Chondrocyte (in vitro differentiated cells): Measurements from ENCODE around the gene IL34. TPM values are rescaled to one million over a fixed set of nuclear protein-coding genes. Genes with fewer than 3 reads are reported as not detected.
A peak's percentile ranks its signal among the peaks of the same experiment; 100 is the strongest.

Source experiments
- DNase-seq: peaks from one replicate; pipeline ENCODE4 v3.0.0; 2021; ENCODE audit warnings: mixed read lengths, low spot score
- H3K27ac Mint-ChIP-seq: one replicate; pipeline ENCODE4 v1.8.0; 2021; ENCODE audit warnings: mild to moderate bottlenecking, moderate library complexity, mixed read lengths; ENCODE audit not compliant: unreplicated experiment
- H3K27me3 Mint-ChIP-seq: 2 replicates; pipeline ENCODE4 v1.8.0; 2021; ENCODE audit warnings: low read depth, mixed read lengths
- H3K36me3 Mint-ChIP-seq: 2 replicates; pipeline ENCODE4 v1.8.0; 2021; ENCODE audit warnings: low read depth, mixed read lengths
- H3K4me1 Mint-ChIP-seq: 2 replicates; pipeline ENCODE4 v1.8.0; 2021; ENCODE audit warnings: low read depth, mild to moderate bottlenecking, mixed read lengths
- H3K4me3 Mint-ChIP-seq: one replicate; pipeline ENCODE4 v1.8.0; 2021; ENCODE audit warnings: mild to moderate bottlenecking, moderate library complexity, mixed read lengths; ENCODE audit not compliant: unreplicated experiment
- H3K9me3 Mint-ChIP-seq: 2 replicates; pipeline ENCODE4 v1.8.0; 2021; ENCODE audit warnings: low read depth, mixed read lengths
- total RNA-seq: library from RNA; stranded (reverse); gene quantifications from 3 replicates; pipeline ENCODE4 v1.2.1, GENCODE V29; 2021
- TF ChIP-seq, protein P1 (sequence below): fragments of 200-600 bp; sonication (generic); IDR thresholded peaks from 2 replicates; pipeline ENCODE4 v1.5.0; 2021; ENCODE audit warnings: antibody characterized with exemption, mild to moderate bottlenecking, moderate library complexity

Gene IL34
- total RNA-seq, 1 donor from 2014 or later: 20.8 TPM

DNA sequence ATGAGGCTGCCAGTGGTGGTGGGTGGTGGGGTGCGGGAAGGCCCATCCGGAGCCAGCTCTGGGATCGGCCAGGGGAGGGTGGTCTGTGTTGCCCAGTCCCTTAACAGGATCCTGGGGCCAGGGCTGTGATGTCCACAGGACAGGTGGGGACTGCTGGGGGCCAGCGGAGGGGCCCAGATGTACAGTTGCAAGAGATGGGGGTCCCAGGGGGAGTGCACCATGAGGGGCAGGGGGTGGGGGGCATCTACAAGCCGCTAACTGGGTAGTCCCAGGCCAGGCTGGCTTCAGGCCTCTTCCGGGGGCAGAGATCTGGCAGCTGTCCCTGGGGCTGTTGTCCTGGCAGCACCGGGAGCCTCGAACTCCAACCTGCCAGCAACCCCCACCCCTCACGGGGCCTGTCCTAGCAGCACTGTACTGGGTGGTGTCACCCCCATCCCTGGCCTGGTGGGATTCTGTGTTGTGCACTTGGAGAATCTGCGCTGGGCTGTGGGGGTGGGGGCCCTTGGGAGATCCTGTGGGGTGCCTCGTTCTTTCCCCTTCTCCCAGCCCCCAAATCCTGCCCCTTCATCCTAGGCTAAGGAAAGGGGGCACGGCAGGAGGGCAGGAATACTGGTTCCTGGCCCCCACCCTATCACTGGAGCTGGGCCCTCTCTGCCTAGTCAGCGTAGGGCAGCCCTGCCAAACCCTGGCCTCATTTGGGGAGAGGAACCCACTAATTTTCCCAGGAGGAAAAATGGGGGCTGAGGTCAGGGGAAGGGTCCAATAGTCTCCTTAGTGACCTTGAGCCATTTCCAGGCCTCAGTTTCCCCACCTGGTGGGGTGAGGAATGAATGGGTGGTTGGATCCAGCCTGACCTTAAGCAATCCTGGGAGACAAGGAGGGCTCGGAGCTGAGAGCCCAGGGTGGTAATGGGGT lies 38.0 kb downstream of the IL34 start:
- peaks cover 3% of the 10 kb centered on the region for H3K36me3 Mint-ChIP-seq
- TF ChIP-seq, protein P1, sequence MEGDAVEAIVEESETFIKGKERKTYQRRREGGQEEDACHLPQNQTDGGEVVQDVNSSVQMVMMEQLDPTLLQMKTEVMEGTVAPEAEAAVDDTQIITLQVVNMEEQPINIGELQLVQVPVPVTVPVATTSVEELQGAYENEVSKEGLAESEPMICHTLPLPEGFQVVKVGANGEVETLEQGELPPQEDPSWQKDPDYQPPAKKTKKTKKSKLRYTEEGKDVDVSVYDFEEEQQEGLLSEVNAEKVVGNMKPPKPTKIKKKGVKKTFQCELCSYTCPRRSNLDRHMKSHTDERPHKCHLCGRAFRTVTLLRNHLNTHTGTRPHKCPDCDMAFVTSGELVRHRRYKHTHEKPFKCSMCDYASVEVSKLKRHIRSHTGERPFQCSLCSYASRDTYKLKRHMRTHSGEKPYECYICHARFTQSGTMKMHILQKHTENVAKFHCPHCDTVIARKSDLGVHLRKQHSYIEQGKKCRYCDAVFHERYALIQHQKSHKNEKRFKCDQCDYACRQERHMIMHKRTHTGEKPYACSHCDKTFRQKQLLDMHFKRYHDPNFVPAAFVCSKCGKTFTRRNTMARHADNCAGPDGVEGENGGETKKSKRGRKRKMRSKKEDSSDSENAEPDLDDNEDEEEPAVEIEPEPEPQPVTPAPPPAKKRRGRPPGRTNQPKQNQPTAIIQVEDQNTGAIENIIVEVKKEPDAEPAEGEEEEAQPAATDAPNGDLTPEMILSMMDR: no peak
- peak overlapping the region; percentile 82 for H3K4me3 Mint-ChIP-seq
- peak; percentile 91 for DNase-seq
- H3K27ac Mint-ChIP-seq: peak overlapping the region; percentile 57
- H3K4me1 Mint-ChIP-seq: peaks cover 63% of the 10 kb centered on the region
- H3K27me3 Mint-ChIP-seq: no peaks in the 10 kb centered on the region
- H3K9me3 Mint-ChIP-seq: no peaks in the 10 kb centered on the region

DNA sequence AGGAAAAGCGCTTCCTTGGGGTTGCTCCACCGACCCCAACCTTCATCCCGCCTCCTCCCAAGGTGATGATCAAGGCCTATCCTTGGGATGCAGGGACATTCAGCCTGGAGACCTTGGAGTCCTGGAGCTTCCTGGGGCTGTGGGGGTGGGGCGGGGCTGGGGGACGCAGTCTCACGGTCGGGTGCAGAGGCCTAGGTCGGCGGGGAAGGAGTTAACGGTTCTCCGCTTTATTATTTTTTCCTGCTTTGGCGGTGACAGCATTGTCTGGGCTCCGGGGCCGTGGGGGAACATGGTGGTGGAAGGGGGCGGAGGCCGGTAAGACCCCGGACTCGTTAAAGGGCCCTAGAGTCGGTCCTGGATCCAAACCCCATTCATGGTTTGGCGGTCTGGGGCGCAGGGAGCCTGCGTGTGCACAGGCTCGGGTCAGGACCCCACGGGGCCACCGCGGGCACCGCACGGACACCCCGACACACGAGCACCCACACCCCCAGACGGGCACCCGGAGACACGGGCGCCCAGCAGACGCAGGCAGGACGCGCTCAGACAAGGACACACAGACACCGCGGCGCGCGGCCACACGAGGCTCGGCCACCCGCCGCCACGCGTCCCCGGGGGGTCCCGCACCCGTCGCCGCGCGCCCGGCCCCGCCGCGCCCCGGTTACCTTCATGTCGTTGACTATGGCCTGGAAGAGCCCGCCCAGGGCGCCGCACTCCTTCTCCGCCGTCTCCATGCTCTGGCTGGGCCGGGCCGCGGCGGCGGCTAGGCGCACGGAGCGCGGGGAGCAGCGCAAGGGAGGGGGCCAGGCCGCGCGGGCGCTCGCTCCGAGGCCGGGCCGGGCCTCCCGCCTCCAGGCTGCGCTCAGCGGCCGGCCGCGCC lies 38.9 kb downstream of the IL34 start:
- H3K4me1 Mint-ChIP-seq: peaks cover 68% of the 10 kb centered on the region
- peak overlapping the region; percentile 82 for H3K4me3 Mint-ChIP-seq
- no peaks in the 10 kb centered on the region for H3K9me3 Mint-ChIP-seq
- peak; percentile 91 for DNase-seq
- H3K27ac Mint-ChIP-seq: peak overlapping the region; percentile 65
- peaks cover 3% of the 10 kb centered on the region for H3K36me3 Mint-ChIP-seq
- H3K27me3 Mint-ChIP-seq: no peaks in the 10 kb centered on the region
- TF ChIP-seq, protein P1: no peak

DNA sequence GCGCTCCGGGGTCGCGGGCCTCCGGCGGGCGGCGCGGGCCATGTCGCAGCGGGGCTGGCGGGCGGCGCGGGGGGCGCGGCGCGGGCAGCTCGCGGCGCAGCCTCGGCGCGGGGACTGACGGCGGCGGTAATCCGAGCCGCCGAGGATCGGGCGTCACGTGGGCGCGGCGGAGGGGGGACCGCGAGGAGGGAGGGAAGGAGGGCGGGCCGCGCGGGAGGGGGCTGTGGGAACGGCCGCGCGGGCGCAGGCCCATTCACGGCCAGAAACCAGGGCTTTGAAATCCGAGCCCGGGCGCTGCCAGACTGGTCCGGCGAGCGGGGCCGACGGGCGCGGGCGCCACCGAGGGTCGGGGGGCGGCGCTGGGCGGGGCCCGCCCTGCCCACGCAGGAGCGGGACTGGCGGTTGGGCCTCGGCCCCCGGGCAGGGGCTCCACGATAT lies 39.6 kb downstream of the IL34 start, which contains the start of gene MTSS2:
Gene MTSS2 (minus strand): TSS at position 116 of the 438 bp plus-strand sequence. CDS start 262 bp downstream, outside the sequence.
- peaks cover 69% of the 10 kb centered on the region for H3K4me1 Mint-ChIP-seq

DNA sequence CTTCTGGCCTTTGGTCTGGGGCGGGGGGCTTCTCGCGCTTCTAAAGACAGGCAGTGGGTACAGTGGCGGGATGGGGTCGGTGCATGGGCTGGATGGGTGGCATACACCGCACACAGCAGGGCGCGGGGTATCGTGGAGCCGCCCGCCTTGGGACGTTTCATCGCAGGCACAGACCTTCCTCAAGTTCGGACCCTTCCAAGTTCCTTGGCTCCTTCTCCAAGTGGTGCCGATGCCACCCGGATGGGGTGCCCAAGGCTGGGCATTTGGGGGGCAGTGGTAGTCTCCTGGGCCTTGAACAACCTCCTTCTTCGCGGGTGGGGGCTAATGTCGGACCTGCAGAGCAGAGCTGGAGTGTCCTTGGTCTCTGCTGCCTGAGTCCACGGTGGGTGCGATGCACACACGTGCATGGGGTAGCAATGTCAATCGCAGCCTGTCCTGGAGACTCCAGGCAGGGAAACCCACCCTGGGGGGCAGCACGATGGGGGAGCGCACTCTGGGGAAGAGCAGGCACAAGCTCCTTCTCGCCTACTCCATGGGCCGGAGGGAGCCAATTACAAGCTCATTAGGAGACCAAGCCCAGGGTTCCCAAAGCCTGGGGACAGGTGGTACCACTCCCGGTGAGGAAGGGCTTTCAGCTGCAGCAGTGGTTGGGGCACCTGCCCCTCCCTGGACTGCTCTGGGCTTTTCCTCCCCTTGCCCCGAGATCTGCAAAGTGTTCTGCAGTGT lies 40.2 kb downstream of the IL34 start:
- Mint-ChIP-seq H3K9me3 (no peaks in the 10 kb centered on the region), H3K36me3 (peaks cover 3% of the 10 kb centered on the region), H3K27ac (peak overlapping the region; percentile 89), H3K4me1 (peaks cover 71% of the 10 kb centered on the region), H3K27me3 (no peaks in the 10 kb centered on the region), H3K4me3 (peak overlapping the region; percentile 64)
- TF ChIP-seq, protein P1: no peak
- peak; percentile 93 for DNase-seq

More for the DNA sequence above, 39.6 kb downstream of the IL34 start, which contains the start of gene MTSS2:
- peak within 1 kb of the TSS; percentile 89 for H3K27ac Mint-ChIP-seq
- no peaks in the 10 kb centered on the region for H3K9me3 Mint-ChIP-seq
- H3K27me3 Mint-ChIP-seq: no peaks in the 10 kb centered on the region
- peak within 1 kb of the TSS; percentile 82 for H3K4me3 Mint-ChIP-seq
- TF ChIP-seq, protein P1: peak; percentile 27
- peaks cover 3% of the 10 kb centered on the region for H3K36me3 Mint-ChIP-seq
- DNase-seq: peak; percentile 96
